Ascending aorta (tissue), 2 donors: ENCODE measurements around the gene ADSS1. TPM values are rescaled to one million over a fixed set of nuclear protein-coding genes. Genes with fewer than 3 reads are reported as not detected.

Experiments
- DNase-seq, 2 donors: peaks; one replicate each; pipeline ENCODE4 v3.0.0-alpha.2; 2019; ENCODE audit warnings: low spot score in 2 of 2
- H3K27ac ChIP-seq, 2 donors: fragments of 200-600 bp; sonication (generic); one replicate each; pipeline ENCODE4 v1.5.1; 2016 to 2017; ENCODE audit warnings: mild to moderate bottlenecking in 1 of 2
- H3K27me3 ChIP-seq: fragments of 200-600 bp; sonication (generic); one replicate; pipeline ENCODE4 v1.5.1; 2017
- H3K36me3 ChIP-seq, 2 donors: fragments of 200-600 bp; sonication (generic); one replicate each; pipeline ENCODE4 v1.5.1; 2016
- H3K4me1 ChIP-seq, 2 donors: fragments of 200-600 bp; sonication (generic); one replicate each; pipeline ENCODE4 v1.5.1; 2016 to 2017; ENCODE audit warnings: mild to moderate bottlenecking in 1 of 2
- H3K4me3 ChIP-seq, 2 donors: fragments of 200-600 bp; sonication (generic); one replicate each; pipeline ENCODE4 v1.5.1; 2016 to 2017; ENCODE audit warnings: mild to moderate bottlenecking in 1 of 2
- H3K9me3 ChIP-seq, 2 donors: fragments of 200-600 bp; sonication (generic); one replicate each; pipeline ENCODE4 v1.5.1; 2016
- CTCF ChIP-seq, 3 experiments: fragments of 200-600 bp in 2 of 3; fragments of 450-650 bp in 1 of 3; sonication (generic) in 2 of 3; IDR thresholded peaks; one replicate each; pipeline ENCODE4 v1.5.1; 2016 to 2019; ENCODE audit warnings: antibody characterized with exemption in 3 of 3, mild to moderate bottlenecking in 1 of 3, moderate library complexity in 1 of 3
- intact Hi-C: fragments of 100-400 bp; cut with DNase I; formaldehyde crosslinking; loops from one replicate; pipeline ENCODE4 v1.15.1; 2023
- total RNA-seq: library from RNA; depleted of rRNA; stranded (reverse); fragments of >200 nt; gene quantifications from one replicate; pipeline ENCODE4 v1.1.0, GENCODE V29; 2016

Gene ADSS1
- total RNA-seq, 1 donor from 2014 or later = 30.2 TPM

- Histone ChIP-seq H3K9me3 (no peaks in the 10 kb centered on the region), H3K4me3 (no peak overlapping the region), H3K27me3 (no peaks in the 10 kb centered on the region), H3K27ac (peak overlapping the region; percentile 55 to 60), H3K36me3 (peaks cover 0 to 10% of the 10 kb centered on the region in 2 donors), H3K4me1 (peaks cover 32 to 75% of the 10 kb centered on the region in 2 donors)
- TF ChIP-seq CTCF (IDR thresholded peaks at IDR 0.05) = no peak
- intact Hi-C loops = no loop called here
- no peak for DNase-seq
Measured at GRCh38 chr14:104694991-104695659, 28.9 kb upstream of the ADSS1 start.

GRCh38 chr14:104695660-104696000, 28.4 kb upstream of the ADSS1 start:
- TF ChIP-seq CTCF (IDR thresholded peaks at IDR 0.05) = no peak
- DNase-seq = no peak
- Histone ChIP-seq H3K9me3 (no peaks in the 10 kb centered on the region), H3K27me3 (no peaks in the 10 kb centered on the region), H3K27ac (peak overlapping the region; percentile 55 to 60), H3K4me3 (no peak overlapping the region), H3K36me3 (peaks cover 0 to 10% of the 10 kb centered on the region in 2 donors), H3K4me1 (peaks cover 28 to 74% of the 10 kb centered on the region in 2 donors)
- intact Hi-C loops = no loop called here

GRCh38 chr14:104696671-104697316, 27.2 kb upstream of the ADSS1 start:
- peak overlapping the region; percentile 60 for H3K27ac ChIP-seq
- peaks cover 25 to 63% of the 10 kb centered on the region in 2 donors for H3K4me1 ChIP-seq
- TF ChIP-seq CTCF (IDR thresholded peaks at IDR 0.05) = no peak

GRCh38 chr14:104697317-104697703, 26.7 kb upstream of the ADSS1 start:
- Histone ChIP-seq H3K27ac (peak overlapping the region; percentile 60), H3K4me1 (peaks cover 25 to 62% of the 10 kb centered on the region in 2 donors), H3K27me3 (no peaks in the 10 kb centered on the region), H3K4me3 (peak overlapping the region in 1 of 2 donors; percentile 33), H3K36me3 (peaks cover 12 to 25% of the 10 kb centered on the region in 2 donors), H3K9me3 (no peaks in the 10 kb centered on the region)
- intact Hi-C loops = no loop called here
- no peak for DNase-seq
- no peak for TF ChIP-seq CTCF (IDR thresholded peaks at IDR 0.05)

More at GRCh38 chr14:104696671-104697316, 27.2 kb upstream of the ADSS1 start:
- peaks cover 6 to 20% of the 10 kb centered on the region in 2 donors for H3K36me3 ChIP-seq
- no peak for DNase-seq
- no peaks in the 10 kb centered on the region for H3K9me3 ChIP-seq
- H3K27me3 ChIP-seq = no peaks in the 10 kb centered on the region
- intact Hi-C loops = no loop called here
- no peak overlapping the region for H3K4me3 ChIP-seq

- Histone ChIP-seq H3K4me3 (peak overlapping the region in 1 of 2 donors; percentile 33), H3K9me3 (no peaks in the 10 kb centered on the region)
Measured at GRCh38 chr14:104697892-104698583, 26.0 kb upstream of the ADSS1 start.

More at GRCh38 chr14:104697892-104698583, 26.0 kb upstream of the ADSS1 start:
- H3K4me1 ChIP-seq = peaks cover 25 to 57% of the 10 kb centered on the region in 2 donors
- H3K27ac ChIP-seq = peak overlapping the region in 1 of 2 donors; percentile 60
- intact Hi-C loops = no loop called here
- no peak for DNase-seq
- TF ChIP-seq CTCF (IDR thresholded peaks at IDR 0.05) = no peak
- no peaks in the 10 kb centered on the region for H3K27me3 ChIP-seq
- peaks cover 18 to 32% of the 10 kb centered on the region in 2 donors for H3K36me3 ChIP-seq
